GM23338 (cell line): ENCODE results near the gene CRACR2A. TPM values are rescaled to one million over a fixed set of nuclear protein-coding genes. Genes with fewer than 3 reads are reported as not detected.

ENCODE experiments used
- CTCF ChIP-seq, 2 experiments: fragments of 200-600 bp in 1 of 2; sonication (generic) in 1 of 2; conservative IDR thresholded peaks; 2 replicates each; pipeline versions ENCODE4 v1.5.1 to v1.6.1; 2016 to 2017; ENCODE audit warnings: antibody characterized with exemption in 2 of 2, low read depth in 2 of 2, mild to moderate bottlenecking in 2 of 2, moderate library complexity in 1 of 2
- ETS1 ChIP-seq: IDR thresholded peaks from 2 replicates; pipeline ENCODE4 v1.6.1; 2016; ENCODE audit warnings: antibody characterized with exemption
- EZH2 ChIP-seq: fragments of 200-600 bp; sonication (generic); IDR thresholded peaks from one replicate; pipeline ENCODE4 v1.8.0; 2017; ENCODE audit warnings: antibody characterized with exemption, mild to moderate bottlenecking, low read depth; ENCODE audit not compliant: unreplicated experiment
- JUNB ChIP-seq: IDR thresholded peaks from one replicate; pipeline ENCODE4 v1.6.1; 2016; ENCODE audit warnings: antibody characterized with exemption; ENCODE audit not compliant: unreplicated experiment
- NANOG ChIP-seq: IDR thresholded peaks from 2 replicates; pipeline ENCODE4 v1.6.1; 2016; ENCODE audit warnings: antibody characterized with exemption, borderline replicate concordance
- POLR2AphosphoS5 ChIP-seq: IDR thresholded peaks from 2 replicates; pipeline ENCODE4 v1.6.1; 2016; ENCODE audit warnings: antibody characterized with exemption, low read depth
- REST ChIP-seq: IDR thresholded peaks from one replicate; pipeline ENCODE4 v1.6.1; 2018; ENCODE audit warnings: antibody characterized with exemption; ENCODE audit not compliant: unreplicated experiment
- STAT1 ChIP-seq: IDR thresholded peaks from one replicate; pipeline ENCODE4 v1.6.1; 2016; ENCODE audit warnings: antibody characterized with exemption; ENCODE audit not compliant: unreplicated experiment
- ZNF114 ChIP-seq: fragments of 250-450 bp; sonication (Bioruptor Pico); IDR thresholded peaks from 2 replicates; pipeline ENCODE4 v1.5.0; 2020; ENCODE audit warnings: mild to moderate bottlenecking, moderate library complexity
- ZNF462 ChIP-seq: fragments of 250-450 bp; sonication (Bioruptor Pico); IDR thresholded peaks from 2 replicates; pipeline ENCODE4 v1.5.0; 2020; ENCODE audit warnings: mild to moderate bottlenecking, moderate library complexity
- polyA plus RNA-seq: library from polyadenylated mRNA; unstranded; fragments of >200 nt; fragmentation: Nextera tagmentation; extraction: Ambion mirVana; gene quantifications from 2 replicates; pipeline ENCODE4 v1.2.1, GENCODE V29; 2016
- total RNA-seq: library from RNA; depleted of rRNA; stranded (reverse); fragments of >200 nt; shearing (Covaris generic); gene quantifications from 2 replicates; pipeline ENCODE4 v1.2.3, GENCODE V29; 2014

The CRACR2A gene
- total and polyA plus RNA-seq, 2 experiments from 2014 or later = 1.5 to 3.0 TPM

- TF ChIP-seq ZNF462 (CRISPR knock-in tag) (no peak), POLR2AphosphoS5 (no peak), EZH2 (no peak), NANOG (no peak), REST (no peak), STAT1 (no peak), CTCF (conservative IDR thresholded peaks at IDR 0.05; ENCODE audit: low read depth in 2 of 2) (no peak), ZNF114 (no peak), JUNB (no peak), ETS1 (no peak)
These were observed 91.9 kb downstream of the CRACR2A start (continued) for GRCh38 chr12:3661028-3661427.
